ENCODE data around the gene CLCF1.

CLCF1 gene

DNA sequence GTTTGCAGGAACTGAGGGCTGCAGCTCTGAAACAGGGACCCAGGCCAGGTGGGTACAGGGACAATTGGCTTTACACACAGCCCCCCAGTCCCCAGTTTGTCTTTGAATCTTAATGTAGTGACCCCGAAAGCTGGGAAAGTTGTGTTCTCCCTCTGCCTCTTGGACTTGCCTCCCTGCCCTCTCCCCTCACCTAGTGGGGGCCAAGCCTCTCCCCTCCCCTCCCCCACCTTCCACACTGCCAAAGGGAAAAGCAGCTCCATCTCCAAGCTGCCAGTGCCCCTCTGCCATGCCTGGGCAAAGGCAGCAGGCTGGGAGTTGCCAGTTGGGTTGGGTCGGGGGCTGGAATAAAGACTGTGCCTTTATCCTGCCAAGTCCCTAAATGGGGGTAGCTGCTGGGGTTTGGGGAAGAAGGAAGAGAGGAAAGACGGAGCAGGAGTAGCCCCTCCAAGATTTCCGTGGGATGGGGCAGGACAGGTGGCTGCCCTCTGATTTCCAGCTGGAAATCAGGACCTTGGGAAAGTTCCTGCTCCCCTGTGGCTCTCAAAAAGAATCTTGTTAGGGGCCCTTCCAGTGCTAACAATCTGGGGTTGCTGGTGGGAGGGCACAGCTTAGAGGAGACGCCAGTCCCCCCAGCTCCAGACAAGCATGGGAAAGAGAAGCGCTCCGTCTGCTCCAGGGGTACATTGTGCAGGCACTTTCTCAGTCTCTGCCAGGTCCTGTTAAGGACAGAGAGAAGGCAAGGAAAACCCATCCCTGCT is 2.8 kb upstream of the CLCF1 start:
- H3K79me1 ChIP-seq (replicated peaks; ENCODE audit: low read length, poor library complexity, severe bottlenecking), result peaks cover 7% of the 10 kb centered on the region
- peak overlapping the region; percentile 71 for H2AK5ac ChIP-seq (ENCODE audit: low read length, severe bottlenecking)
- DNase-seq, result no peak
- H3K9ac ChIP-seq (ENCODE audit: low read length), result no peak overlapping the region
- peak overlapping the region in 1 of 2 experiments; percentile 13 for H3K18ac ChIP-seq (ENCODE audit: low read depth in 1 of 2, low read length in 2 of 2)
- H3K4me1 ChIP-seq (ENCODE audit: control insufficient read depth, insufficient read depth, low read depth, low read length), result peaks cover 54% of the 10 kb centered on the region
- H3K14ac ChIP-seq (ENCODE audit: low read length in 2 of 2), result no peak overlapping the region
- H2BK120ac ChIP-seq (ENCODE audit: low read depth, low read length), result no peak overlapping the region
- no peak overlapping the region for H3K4me2 ChIP-seq (ENCODE audit: low read length, poor library complexity, severe bottlenecking)
- no peaks in the 10 kb centered on the region for H3K9me3 ChIP-seq (ENCODE audit: control insufficient read depth, low read length)
- H4K8ac ChIP-seq (ENCODE audit: low read length), result peak overlapping the region; percentile 33
- H3K4me3 ChIP-seq (ENCODE audit: insufficient read depth in 1 of 2, low read depth in 1 of 2, low read length in 2 of 2), result no peak overlapping the region
- peaks cover 0 to 8% of the 10 kb centered on the region in 2 experiments for H3K36me3 ChIP-seq (ENCODE audit: control insufficient read depth in 1 of 2, insufficient read depth in 2 of 2, low read depth in 1 of 2, low read length in 2 of 2)
- peak overlapping the region; percentile 59 to 89 for H2BK12ac ChIP-seq (ENCODE audit: low read length in 2 of 2)
- no peaks in the 10 kb centered on the region for H3K27me3 ChIP-seq (ENCODE audit: control insufficient read depth in 1 of 2, insufficient read depth in 1 of 2, low read length in 2 of 2)
- no peak overlapping the region for H3K23ac ChIP-seq (ENCODE audit: low read length in 2 of 2)
- H4K91ac ChIP-seq (ENCODE audit: low read length), result peak overlapping the region; percentile 35
- H2BK15ac ChIP-seq (ENCODE audit: low read depth, poor library complexity, severe bottlenecking), result peak overlapping the region; percentile 83
- no peak overlapping the region for H3K4ac ChIP-seq (ENCODE audit: low read depth in 1 of 2, low read length in 2 of 2)
- no peak overlapping the region for H2AFZ ChIP-seq (ENCODE audit: low read depth, low read length)
- peak overlapping the region; percentile 99 for H3K27ac ChIP-seq (ENCODE audit: low read length, poor library complexity, severe bottlenecking)
- H2BK5ac ChIP-seq (ENCODE audit: low read depth, low read length, poor library complexity, severe bottlenecking), result no peak overlapping the region
- 71% methylated on average over 7 of the region's 7 CpGs for WGBS

DNA sequence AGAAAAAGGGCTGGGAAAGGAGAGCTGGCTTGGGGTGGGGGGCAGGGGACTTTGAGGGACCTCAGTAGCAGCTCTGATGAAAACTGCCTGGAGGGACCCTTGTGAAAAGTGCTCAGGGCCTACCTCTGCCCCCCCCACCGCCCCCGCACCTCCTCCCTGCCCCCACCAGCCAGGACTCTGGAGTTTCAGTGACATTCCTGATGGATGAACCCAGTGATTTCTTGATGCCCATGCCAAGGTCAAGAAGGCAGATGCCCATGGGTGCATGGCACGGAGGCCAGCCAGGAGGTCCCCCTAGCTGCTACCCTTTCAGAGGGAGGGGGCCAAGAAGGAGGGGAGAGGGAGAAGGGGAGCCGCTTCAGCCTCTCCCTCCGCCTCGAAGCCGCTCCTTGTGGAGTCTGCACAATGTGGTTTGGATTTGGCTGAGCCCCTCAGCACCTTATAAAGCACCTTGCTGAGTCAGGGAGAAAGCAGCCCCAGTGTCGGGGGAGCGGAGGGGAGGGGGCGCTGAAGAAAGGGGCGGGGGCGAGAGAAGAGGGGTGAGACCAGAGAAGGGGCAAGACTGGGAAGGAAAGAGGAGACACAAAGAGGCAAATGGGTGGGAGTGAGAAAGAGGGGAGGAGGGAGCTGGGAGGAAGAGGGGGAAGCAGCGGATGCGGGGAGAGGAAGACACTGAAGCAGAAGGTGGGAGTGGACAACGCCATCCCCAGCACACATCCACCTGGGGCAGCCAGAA is 2.1 kb upstream of the CLCF1 start:
- 35% methylated on average over 12 of the region's 15 CpGs for WGBS
- H3K27ac ChIP-seq (ENCODE audit: low read length, poor library complexity, severe bottlenecking), result peak overlapping the region; percentile 99
- no peak overlapping the region for H2AFZ ChIP-seq (ENCODE audit: low read depth, low read length)
- no peak overlapping the region for H3K4ac ChIP-seq (ENCODE audit: low read depth in 1 of 2, low read length in 2 of 2)
- H2BK5ac ChIP-seq (ENCODE audit: low read depth, low read length, poor library complexity, severe bottlenecking), result peak overlapping the region; percentile 74
- H3K36me3 ChIP-seq (ENCODE audit: control insufficient read depth in 1 of 2, insufficient read depth in 2 of 2, low read depth in 1 of 2, low read length in 2 of 2), result peaks cover 0 to 11% of the 10 kb centered on the region in 2 experiments
- peak overlapping the region; percentile 93 for H4K91ac ChIP-seq (ENCODE audit: low read length)
- H3K9me3 ChIP-seq (ENCODE audit: control insufficient read depth, low read length), result no peaks in the 10 kb centered on the region
- peak overlapping the region; percentile 93 for H4K8ac ChIP-seq (ENCODE audit: low read length)
- peak overlapping the region; percentile 70 for H2BK15ac ChIP-seq (ENCODE audit: low read depth, poor library complexity, severe bottlenecking)
- peak overlapping the region; percentile 83 for H2BK120ac ChIP-seq (ENCODE audit: low read depth, low read length)
- peak overlapping the region; percentile 18 for H3K4me2 ChIP-seq (ENCODE audit: low read length, poor library complexity, severe bottlenecking)
- peak overlapping the region; percentile 31 to 96 for H3K18ac ChIP-seq (ENCODE audit: low read depth in 1 of 2, low read length in 2 of 2)
- no peak overlapping the region for H3K14ac ChIP-seq (ENCODE audit: low read length in 2 of 2)
- H3K79me1 ChIP-seq (replicated peaks; ENCODE audit: low read length, poor library complexity, severe bottlenecking), result peaks cover 7% of the 10 kb centered on the region
- peaks cover 60% of the 10 kb centered on the region for H3K4me1 ChIP-seq (ENCODE audit: control insufficient read depth, insufficient read depth, low read depth, low read length)
- peak overlapping the region; percentile 59 to 89 for H2BK12ac ChIP-seq (ENCODE audit: low read length in 2 of 2)
- DNase-seq, result no peak
- H2AK5ac ChIP-seq (ENCODE audit: low read length, severe bottlenecking), result peak overlapping the region; percentile 96
- H3K9ac ChIP-seq (ENCODE audit: low read length), result peak overlapping the region; percentile 91
- no peaks in the 10 kb centered on the region for H3K27me3 ChIP-seq (ENCODE audit: control insufficient read depth in 1 of 2, insufficient read depth in 1 of 2, low read length in 2 of 2)
- H3K23ac ChIP-seq (ENCODE audit: low read length in 2 of 2), result no peak overlapping the region
- H3K4me3 ChIP-seq (ENCODE audit: insufficient read depth in 1 of 2, low read depth in 1 of 2, low read length in 2 of 2), result no peak overlapping the region

DNA sequence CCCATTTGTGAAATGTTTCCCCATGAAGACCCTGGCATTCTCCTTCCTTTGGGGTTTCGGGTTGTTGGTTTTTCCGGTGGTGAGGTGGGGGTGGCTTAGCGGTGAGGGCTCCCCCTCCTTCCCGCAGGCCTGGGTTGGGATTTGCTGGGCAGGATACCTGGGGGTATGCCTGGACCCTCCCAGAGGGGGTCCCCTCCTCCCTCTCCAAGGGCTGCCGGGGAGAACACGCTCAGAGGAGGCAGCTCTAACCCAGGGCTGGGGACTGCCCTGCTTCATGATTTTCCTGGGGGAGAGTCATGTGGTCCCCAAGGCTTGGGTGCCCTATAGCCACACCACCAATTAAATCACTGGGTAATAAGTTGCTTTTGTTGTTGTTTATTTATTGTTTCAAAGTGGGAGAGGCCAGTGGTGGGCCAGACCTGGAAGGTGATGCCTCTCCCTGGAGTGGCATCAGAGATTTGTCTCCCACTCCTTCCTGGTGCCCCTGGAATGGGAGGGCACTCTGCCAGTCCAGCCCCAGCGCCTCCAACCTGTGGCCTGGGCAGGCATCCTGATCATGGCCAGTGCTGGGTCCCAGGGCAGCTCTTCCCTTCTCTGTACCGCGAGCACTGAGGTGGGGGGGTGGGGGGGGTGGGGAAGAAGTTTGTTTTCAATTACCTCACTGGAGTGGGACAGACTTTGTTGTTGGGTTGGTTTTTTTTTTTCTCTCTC is 1.3 kb upstream of the CLCF1 start:
- Histone ChIP-seq H3K9ac (ENCODE audit: low read length) (peak overlapping the region; percentile 91), H3K27me3 (ENCODE audit: control insufficient read depth in 1 of 2, insufficient read depth in 1 of 2, low read length in 2 of 2) (no peaks in the 10 kb centered on the region), H3K4ac (ENCODE audit: low read depth in 1 of 2, low read length in 2 of 2) (peak overlapping the region; percentile 91 to 96), H3K4me3 (ENCODE audit: insufficient read depth in 1 of 2, low read depth in 1 of 2, low read length in 2 of 2) (peak overlapping the region in 1 of 2 experiments; percentile 81), H3K4me2 (ENCODE audit: low read length, poor library complexity, severe bottlenecking) (peak overlapping the region; percentile 59), H2BK5ac (ENCODE audit: low read depth, low read length, poor library complexity, severe bottlenecking) (peak overlapping the region; percentile 96), H2AFZ (ENCODE audit: low read depth, low read length) (no peak overlapping the region), H3K79me1 (replicated peaks; ENCODE audit: low read length, poor library complexity, severe bottlenecking) (peaks cover 7% of the 10 kb centered on the region), H2BK12ac (ENCODE audit: low read length in 2 of 2) (peak overlapping the region; percentile 89 to 98), H4K8ac (ENCODE audit: low read length) (peak overlapping the region; percentile 98), H3K9me3 (ENCODE audit: control insufficient read depth, low read length) (no peaks in the 10 kb centered on the region), H2BK120ac (ENCODE audit: low read depth, low read length) (peak overlapping the region; percentile 92), H2BK15ac (ENCODE audit: low read depth, poor library complexity, severe bottlenecking) (peak overlapping the region; percentile 87), H3K36me3 (ENCODE audit: control insufficient read depth in 1 of 2, insufficient read depth in 2 of 2, low read depth in 1 of 2, low read length in 2 of 2) (peaks cover 0 to 11% of the 10 kb centered on the region in 2 experiments), H4K91ac (ENCODE audit: low read length) (peak overlapping the region; percentile 95), H3K27ac (ENCODE audit: low read length, poor library complexity, severe bottlenecking) (peak overlapping the region; percentile 99), H3K14ac (ENCODE audit: low read length in 2 of 2) (peak overlapping the region in 1 of 2 experiments; percentile 30), H3K18ac (ENCODE audit: low read depth in 1 of 2, low read length in 2 of 2) (peak overlapping the region; percentile 88 to 96), H3K23ac (ENCODE audit: low read length in 2 of 2) (no peak overlapping the region), H3K4me1 (ENCODE audit: control insufficient read depth, insufficient read depth, low read depth, low read length) (peaks cover 65% of the 10 kb centered on the region), H2AK5ac (ENCODE audit: low read length, severe bottlenecking) (peak overlapping the region; percentile 95)
- no peak for DNase-seq
- 29% methylated on average over 5 of the region's 9 CpGs for WGBS
